Measurements from ENCODE around the gene HAUS7.

Gene HAUS7

GRCh38 chrX:153469811-153470410 is 465 bp downstream of the HAUS7 start:
- TF ChIP-seq CTCF (IDR thresholded peaks at IDR 0.05; ENCODE audit: borderline replicate concordance, control extremely low read depth, extremely low read depth, insufficient read depth, missing control alignments), result no peak
- DNase-seq (ENCODE audit: low spot score), result no peak
- in situ Hi-C loops (cut with MboI; ENCODE audit: low sequenced_read_pairs, unreplicated experiment), result no loop called here

- DNase-seq (ENCODE audit: low spot score), result no peak
- TF ChIP-seq CTCF (IDR thresholded peaks at IDR 0.05; ENCODE audit: borderline replicate concordance, control extremely low read depth, extremely low read depth, insufficient read depth, missing control alignments), result no peak
- in situ Hi-C loops (cut with MboI; ENCODE audit: low sequenced_read_pairs, unreplicated experiment), result no loop called here
Measured at GRCh38 chrX:153468008-153468580, 2.3 kb downstream of the HAUS7 start.

GRCh38 chrX:153465691-153466380 is 4.5 kb downstream of the HAUS7 start:
- in situ Hi-C loops (cut with MboI; ENCODE audit: low sequenced_read_pairs, unreplicated experiment), result no loop called here
- no peak for TF ChIP-seq CTCF (IDR thresholded peaks at IDR 0.05; ENCODE audit: borderline replicate concordance, control extremely low read depth, extremely low read depth, insufficient read depth, missing control alignments)
- DNase-seq (ENCODE audit: low spot score), result no peak

- in situ Hi-C loops (cut with MboI; ENCODE audit: low sequenced_read_pairs, unreplicated experiment), result no loop called here
- no peak for TF ChIP-seq CTCF (IDR thresholded peaks at IDR 0.05; ENCODE audit: borderline replicate concordance, control extremely low read depth, extremely low read depth, insufficient read depth, missing control alignments)
- no peak for DNase-seq (ENCODE audit: low spot score)
Measured at GRCh38 chrX:153464116-153464515, 6.3 kb downstream of the HAUS7 start.

DNA sequence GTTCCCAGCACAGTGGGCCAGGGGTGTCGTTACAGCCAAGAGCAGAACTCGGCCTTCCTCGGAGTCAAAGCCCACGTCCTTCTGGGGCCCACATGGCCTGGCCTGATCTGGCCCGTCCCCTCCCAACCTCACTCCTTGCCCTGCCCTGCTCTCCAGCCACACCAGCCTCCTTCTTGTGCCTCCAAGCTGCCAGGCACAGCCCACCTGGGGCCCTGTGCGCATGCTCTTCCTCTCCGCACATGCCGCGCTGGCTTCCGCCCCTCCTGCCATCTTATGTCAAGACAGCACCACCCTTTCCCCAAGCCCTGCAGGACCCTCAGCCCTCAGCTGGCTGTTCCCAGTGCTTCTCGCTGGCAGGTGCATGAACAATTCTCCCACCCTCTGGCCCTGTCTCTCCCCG is 6.8 kb downstream of the HAUS7 start:
- DNase-seq (ENCODE audit: low spot score), result no peak
- no peak for TF ChIP-seq CTCF (IDR thresholded peaks at IDR 0.05; ENCODE audit: borderline replicate concordance, control extremely low read depth, extremely low read depth, insufficient read depth, missing control alignments)
- in situ Hi-C loops (cut with MboI; ENCODE audit: low sequenced_read_pairs, unreplicated experiment), result no loop called here

DNA sequence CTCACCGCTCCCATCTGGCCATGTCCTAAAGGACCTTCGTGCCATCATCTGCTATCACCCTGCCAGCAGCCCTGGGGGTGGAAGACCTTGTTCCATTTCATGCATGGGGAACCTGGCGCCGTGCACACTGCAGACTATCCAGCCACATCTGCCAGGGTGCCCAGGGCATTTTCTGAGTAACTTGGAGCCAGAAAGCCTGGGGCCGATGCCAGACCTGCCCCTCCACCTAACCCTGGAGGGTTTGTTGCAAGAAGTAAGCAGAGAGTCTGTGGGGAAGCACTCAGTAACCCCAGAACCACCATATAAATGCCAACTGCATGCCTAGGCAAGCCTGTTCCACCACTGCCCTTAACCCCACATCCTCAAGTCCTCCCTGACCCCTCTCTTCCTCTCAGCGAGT is 7.3 kb downstream of the HAUS7 start:
- in situ Hi-C loops (cut with MboI; ENCODE audit: low sequenced_read_pairs, unreplicated experiment), result no loop called here
- DNase-seq (ENCODE audit: low spot score), result no peak
- no peak for TF ChIP-seq CTCF (IDR thresholded peaks at IDR 0.05; ENCODE audit: borderline replicate concordance, control extremely low read depth, extremely low read depth, insufficient read depth, missing control alignments)

Measured in GM13976 (cell line).